Endothelial cell (in vitro differentiated cells): Measurements from ENCODE around the gene SLC41A2. TPM values are rescaled to one million over a fixed set of nuclear protein-coding genes. Genes with fewer than 3 reads are reported as not detected.

Experiments used
- DNase-seq: peaks from one replicate; pipeline ENCODE4 v3.0.0; 2021; ENCODE audit warnings: low spot score
- H3K27ac Mint-ChIP-seq: one replicate; pipeline ENCODE4 v1.8.0; 2021; ENCODE audit warnings: mixed read lengths, inconsistent platforms; ENCODE audit not compliant: unreplicated experiment
- H3K27me3 Mint-ChIP-seq: one replicate; pipeline ENCODE4 v1.8.0; 2021; ENCODE audit warnings: mild to moderate bottlenecking, moderate library complexity, mixed read lengths, inconsistent platforms; ENCODE audit not compliant: unreplicated experiment
- H3K36me3 Mint-ChIP-seq: one replicate; pipeline ENCODE4 v1.8.0; 2021; ENCODE audit warnings: mild to moderate bottlenecking, low read depth, mixed read lengths, inconsistent platforms; ENCODE audit not compliant: unreplicated experiment
- H3K4me1 Mint-ChIP-seq: one replicate; pipeline ENCODE4 v1.8.0; 2021; ENCODE audit warnings: mild to moderate bottlenecking, mixed read lengths, inconsistent platforms; ENCODE audit not compliant: unreplicated experiment
- H3K4me3 Mint-ChIP-seq: one replicate; pipeline ENCODE4 v1.8.0; 2021; ENCODE audit warnings: mild to moderate bottlenecking, mixed read lengths, inconsistent platforms; ENCODE audit not compliant: unreplicated experiment
- H3K9me3 Mint-ChIP-seq: one replicate; pipeline ENCODE4 v1.8.0; 2021; ENCODE audit warnings: mixed read lengths, inconsistent platforms; ENCODE audit not compliant: unreplicated experiment
- total RNA-seq: library from RNA; stranded (reverse); fragmentation: NEBNext Ultra II Directional; extraction: Animal tissue kit (Norgen Biotek cat#: 25700); gene quantifications from one replicate; pipeline ENCODE4 v1.2.1, GENCODE V29; 2021; ENCODE audit not compliant: unreplicated experiment
- TF ChIP-seq, protein P1 (sequence below): fragments of 200-600 bp; sonication (generic); IDR thresholded peaks from one replicate; pipeline ENCODE4 v1.5.0; 2021; ENCODE audit warnings: antibody characterized with exemption; ENCODE audit not compliant: unreplicated experiment

The SLC41A2 gene
- total RNA-seq, 1 donor from 2014 or later, result 2.5 TPM

DNA sequence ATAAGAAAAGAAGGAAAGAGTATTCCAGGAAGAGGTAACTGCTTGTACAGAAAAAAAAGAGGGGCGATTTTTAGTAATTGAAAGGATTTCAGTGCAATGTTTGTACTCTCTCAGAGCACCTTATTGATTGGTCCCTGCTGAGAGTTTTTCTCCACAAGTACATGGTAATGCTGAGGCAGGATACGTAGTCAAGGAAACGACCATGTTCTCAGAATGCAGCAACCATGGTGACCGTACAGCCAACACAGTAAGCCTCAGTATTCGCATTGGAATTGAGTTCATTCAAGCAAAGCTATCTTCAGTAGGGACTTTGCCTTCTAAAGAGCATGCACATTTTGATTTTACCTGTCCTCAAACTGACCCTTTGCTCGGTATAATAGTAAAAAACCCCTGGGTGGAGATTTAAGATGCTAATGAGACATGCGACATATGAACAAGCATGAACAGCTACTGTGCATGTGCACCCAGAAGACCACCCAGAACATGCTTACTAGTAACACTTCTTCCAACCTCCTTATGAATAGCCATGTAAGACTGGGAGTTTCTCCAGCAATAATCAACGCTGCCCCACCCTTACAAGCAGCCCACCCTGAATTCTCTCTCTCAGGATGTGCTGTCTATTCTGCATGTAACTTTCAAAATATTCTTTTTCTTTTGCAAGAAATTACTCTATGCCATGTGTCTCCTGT lies 6.2 kb upstream of the SLC41A2 start:
- TF ChIP-seq, protein P1, sequence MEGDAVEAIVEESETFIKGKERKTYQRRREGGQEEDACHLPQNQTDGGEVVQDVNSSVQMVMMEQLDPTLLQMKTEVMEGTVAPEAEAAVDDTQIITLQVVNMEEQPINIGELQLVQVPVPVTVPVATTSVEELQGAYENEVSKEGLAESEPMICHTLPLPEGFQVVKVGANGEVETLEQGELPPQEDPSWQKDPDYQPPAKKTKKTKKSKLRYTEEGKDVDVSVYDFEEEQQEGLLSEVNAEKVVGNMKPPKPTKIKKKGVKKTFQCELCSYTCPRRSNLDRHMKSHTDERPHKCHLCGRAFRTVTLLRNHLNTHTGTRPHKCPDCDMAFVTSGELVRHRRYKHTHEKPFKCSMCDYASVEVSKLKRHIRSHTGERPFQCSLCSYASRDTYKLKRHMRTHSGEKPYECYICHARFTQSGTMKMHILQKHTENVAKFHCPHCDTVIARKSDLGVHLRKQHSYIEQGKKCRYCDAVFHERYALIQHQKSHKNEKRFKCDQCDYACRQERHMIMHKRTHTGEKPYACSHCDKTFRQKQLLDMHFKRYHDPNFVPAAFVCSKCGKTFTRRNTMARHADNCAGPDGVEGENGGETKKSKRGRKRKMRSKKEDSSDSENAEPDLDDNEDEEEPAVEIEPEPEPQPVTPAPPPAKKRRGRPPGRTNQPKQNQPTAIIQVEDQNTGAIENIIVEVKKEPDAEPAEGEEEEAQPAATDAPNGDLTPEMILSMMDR, result no peak
- Mint-ChIP-seq H3K9me3 (no peaks in the 10 kb centered on the region), H3K27ac (peak overlapping the region; percentile 28), H3K4me1 (no peaks in the 10 kb centered on the region), H3K4me3 (no peak overlapping the region), H3K27me3 (no peaks in the 10 kb centered on the region), H3K36me3 (no peaks in the 10 kb centered on the region)
- DNase-seq, result no peak

DNA sequence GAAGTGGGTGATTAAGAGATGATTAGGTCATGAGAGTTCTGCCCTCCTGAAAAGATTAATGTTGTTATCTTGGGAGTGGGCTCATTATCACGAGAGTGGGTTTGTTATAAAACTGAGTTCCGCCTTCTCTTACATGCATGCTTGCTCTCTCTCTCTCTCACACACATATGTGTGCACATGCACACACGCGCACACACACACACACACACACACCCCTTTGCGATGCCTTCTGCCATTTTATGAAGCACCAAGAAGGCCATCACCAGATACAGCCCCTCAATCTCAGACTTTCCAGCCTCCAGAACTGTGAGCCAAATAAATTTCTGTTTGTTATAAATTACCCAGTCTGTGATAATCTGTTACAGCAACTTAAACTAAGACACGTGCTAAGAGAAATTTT lies 5.7 kb upstream of the SLC41A2 start:
- Mint-ChIP-seq H3K27ac (peak overlapping the region; percentile 28), H3K9me3 (no peaks in the 10 kb centered on the region), H3K4me3 (no peak overlapping the region), H3K36me3 (no peaks in the 10 kb centered on the region), H3K27me3 (no peaks in the 10 kb centered on the region), H3K4me1 (no peaks in the 10 kb centered on the region)
- no peak for DNase-seq
- TF ChIP-seq, protein P1, result no peak

DNA sequence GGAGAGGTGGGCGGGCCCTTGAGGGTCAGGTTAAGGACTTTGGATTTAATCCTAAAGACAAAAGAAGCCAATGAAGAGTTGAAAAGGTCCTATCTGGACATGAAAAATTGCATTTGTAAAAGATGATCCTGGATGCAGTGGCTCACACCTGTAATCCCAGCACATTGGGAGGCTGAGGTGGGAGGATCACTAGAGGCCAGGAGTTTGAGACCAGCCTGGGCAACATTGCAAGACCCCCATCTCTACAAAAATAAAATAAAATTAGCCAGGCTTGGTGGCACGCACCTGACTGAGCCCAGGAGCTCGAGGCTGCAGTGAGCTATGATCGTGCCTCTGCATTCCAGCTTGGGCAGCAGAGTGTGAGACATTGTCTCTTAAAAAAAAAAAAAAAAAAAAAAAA lies 2.4 kb upstream of the SLC41A2 start:
- no peaks in the 10 kb centered on the region for H3K4me1 Mint-ChIP-seq
- no peaks in the 10 kb centered on the region for H3K9me3 Mint-ChIP-seq
- H3K4me3 Mint-ChIP-seq, result no peak overlapping the region

DNA sequence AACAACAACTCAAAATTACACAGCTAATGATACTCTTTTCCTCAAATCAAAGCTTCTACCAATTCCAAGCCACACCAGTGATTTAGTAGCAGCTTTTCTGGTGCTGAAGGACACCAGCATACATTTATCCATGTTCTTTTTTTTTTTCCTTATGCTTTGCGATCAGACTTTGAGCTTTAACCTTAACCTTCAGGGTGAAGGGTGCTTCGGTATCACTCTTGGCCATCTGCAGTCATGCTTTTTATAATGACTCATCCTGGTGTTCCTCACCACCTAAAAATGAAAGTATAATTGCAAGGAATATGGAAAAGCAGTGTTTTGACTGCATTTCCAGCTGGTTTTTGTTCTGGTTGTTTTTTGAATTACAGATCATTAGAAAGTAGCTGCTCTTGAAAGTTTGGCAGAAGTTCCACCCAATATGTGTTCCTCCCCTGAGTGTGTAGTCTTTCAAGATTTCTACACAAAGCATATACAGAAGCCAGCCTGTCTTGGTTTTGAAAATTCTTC lies 1.3 kb upstream of the SLC41A2 start:
- Mint-ChIP-seq H3K9me3 (no peaks in the 10 kb centered on the region), H3K4me1 (no peaks in the 10 kb centered on the region), H3K27ac (no peak overlapping the region), H3K27me3 (peaks cover 5% of the 10 kb centered on the region), H3K36me3 (no peaks in the 10 kb centered on the region), H3K4me3 (peak overlapping the region; percentile 90)
- no peak for DNase-seq
- TF ChIP-seq, protein P1, result no peak

More for the DNA sequence above, 2.4 kb upstream of the SLC41A2 start:
- DNase-seq, result no peak
- no peaks in the 10 kb centered on the region for H3K36me3 Mint-ChIP-seq
- peaks cover 5% of the 10 kb centered on the region for H3K27me3 Mint-ChIP-seq
- TF ChIP-seq, protein P1, result no peak
- no peak overlapping the region for H3K27ac Mint-ChIP-seq

DNA sequence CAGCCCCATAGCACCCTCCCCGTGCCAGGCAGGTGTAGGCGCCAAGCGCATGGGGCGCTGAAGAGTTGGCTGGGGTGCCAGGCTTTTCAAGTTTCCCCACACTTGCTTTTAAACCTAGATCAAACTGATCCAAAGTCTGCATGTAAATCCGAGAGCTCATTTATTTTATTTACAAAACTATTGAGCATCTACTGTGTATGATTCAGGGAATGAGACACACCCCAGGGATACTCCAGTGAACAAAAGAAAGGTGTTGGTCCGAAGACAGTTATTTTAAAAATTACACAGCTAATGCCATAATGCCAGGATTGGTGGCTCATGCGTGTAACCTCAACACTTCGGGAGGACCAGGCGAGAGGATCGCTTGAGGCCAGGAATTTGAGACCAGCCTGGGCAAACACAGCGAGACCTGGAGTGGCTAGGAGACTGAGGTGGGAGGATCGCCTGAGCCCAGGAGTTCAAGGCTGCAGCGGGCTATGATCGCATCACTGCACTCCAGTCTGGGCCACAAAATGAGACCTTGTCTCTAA lies 780 bp upstream of the SLC41A2 start:
- Mint-ChIP-seq H3K27me3 (peaks cover 5% of the 10 kb centered on the region), H3K9me3 (no peaks in the 10 kb centered on the region), H3K4me1 (no peaks in the 10 kb centered on the region), H3K4me3 (peak overlapping the region; percentile 90), H3K27ac (no peak overlapping the region), H3K36me3 (no peaks in the 10 kb centered on the region)
- no peak for DNase-seq
- TF ChIP-seq, protein P1, result no peak
